Measurements from ENCODE around the gene TOM1.

GRCh38 chr22:35392357-35392756, 92.7 kb downstream of the TOM1 start:
- no peak for TF ChIP-seq EZH2 (IDR thresholded peaks at IDR 0.05; ENCODE audit: low read length, unreplicated experiment)
- TF ChIP-seq CTCF (conservative IDR thresholded peaks at IDR 0.05; ENCODE audit: low read depth, low read length): no peak
